ENCODE results near the gene LRRC74B.
A peak's percentile ranks its signal among the peaks of the same experiment; 100 is the strongest.
"Not testable (repeated sequence)": the region's sequence is repeated elsewhere in the genome, so short reads cannot be mapped to it uniquely, and the experiment has no call there.

Gene LRRC74B

GRCh38 chr22:21054714-21055563 is 9.2 kb downstream of the LRRC74B start:
- DNase-seq (ENCODE audit: low spot score): no peak

GRCh38 chr22:21055564-21055834 is 9.8 kb downstream of the LRRC74B start:
- no peak for DNase-seq (ENCODE audit: low spot score)

- DNase-seq (ENCODE audit: low spot score): no peak
These were observed 10.2 kb downstream of the LRRC74B start for GRCh38 chr22:21055880-21056319.

GRCh38 chr22:21060363-21060762 is 14.6 kb downstream of the LRRC74B start:
- DNase-seq (ENCODE audit: low spot score): not testable (repeated sequence)

GRCh38 chr22:21061660-21062321 is 16.0 kb downstream of the LRRC74B start:
- DNase-seq (ENCODE audit: low spot score): not testable (repeated sequence)

- DNase-seq (ENCODE audit: low spot score): not testable (repeated sequence)
These were observed 18.7 kb downstream of the LRRC74B start for GRCh38 chr22:21064425-21064824.

- no peak for DNase-seq (ENCODE audit: low spot score)
These were observed 19.4 kb downstream of the LRRC74B start for GRCh38 chr22:21064917-21065864.

GRCh38 chr22:21067075-21067900 is 21.5 kb downstream of the LRRC74B start:
- DNase-seq (ENCODE audit: low spot score): no peak

- DNase-seq (ENCODE audit: low spot score): peak; percentile 32
These were observed 22.3 kb downstream of the LRRC74B start for GRCh38 chr22:21067901-21068680.

- no peak for DNase-seq (ENCODE audit: low spot score)
These were observed 23.0 kb downstream of the LRRC74B start for GRCh38 chr22:21068681-21069276.

- DNase-seq (ENCODE audit: low spot score): no peak
These were observed 23.6 kb downstream of the LRRC74B start for GRCh38 chr22:21069375-21069774.

- no peak for DNase-seq (ENCODE audit: low spot score)
These were observed 25.2 kb downstream of the LRRC74B start for GRCh38 chr22:21070690-21071615.

- not testable (repeated sequence) for DNase-seq (ENCODE audit: low spot score)
These were observed 26.1 kb downstream of the LRRC74B start for GRCh38 chr22:21071796-21072195.

GRCh38 chr22:21073023-21073422 is 27.3 kb downstream of the LRRC74B start:
- DNase-seq (ENCODE audit: low spot score): no peak

GRCh38 chr22:21073482-21073881 is 27.7 kb downstream of the LRRC74B start:
- DNase-seq (ENCODE audit: low spot score): no peak

GRCh38 chr22:21074102-21074715 is 28.5 kb downstream of the LRRC74B start:
- DNase-seq (ENCODE audit: low spot score): peak; percentile 11

GRCh38 chr22:21075516-21076138 is 29.9 kb downstream of the LRRC74B start:
- DNase-seq (ENCODE audit: low spot score): no peak

- no peak for DNase-seq (ENCODE audit: low spot score)
These were observed 31.3 kb downstream of the LRRC74B start for GRCh38 chr22:21076912-21077625.
